Pancreas (tissue), 10 donors: ENCODE data around the gene VSIG4. TPM values are rescaled to one million over a fixed set of nuclear protein-coding genes. Genes with fewer than 3 reads are reported as not detected.

Source experiments
- ATAC-seq, 4 donors: fragments of 200-7000 bp; cut with Tn5 transposase; one replicate each; pipeline versions ENCODE4 v1.8.0 to v1.9.1; 2020; ENCODE audit warnings: mild to moderate bottlenecking in 4 of 4, moderate library complexity in 4 of 4
- DNase-seq, 6 donors: peaks; one replicate each; pipeline ENCODE4 v3.0.0-alpha.2; 2020
- FAIRE-seq: peaks from 2 replicates; lab custom pipeline; 2012; peaks lifted over from hg19 to GRCh38; lab: Jason Lieb, UNC
- H3K27ac ChIP-seq, 4 donors: fragments of 200-600 bp; sonication (generic); 1 replicate in 3 of 4; 2 replicates in 1 of 4; pipeline versions ENCODE4 v1.5.0 to v1.8.0; 2020
- H3K27me3 ChIP-seq, 4 donors: fragments of 200-600 bp; one replicate each; pipeline ENCODE4 v1.8.0; 2021
- H3K36me3 ChIP-seq, 3 donors: fragments of 200-600 bp; sonication (generic) in 1 of 3; one replicate each; pipeline versions ENCODE4 v1.5.0 to v1.8.0; 2020 to 2021
- H3K4me1 ChIP-seq, 3 donors: fragments of 200-600 bp; one replicate each; pipeline ENCODE4 v1.8.0; 2021
- H3K4me3 ChIP-seq, 4 donors: fragments of 200-600 bp; sonication (generic) in 2 of 4; one replicate each; pipeline versions ENCODE4 v1.5.0 to v1.8.0; 2020 to 2021
- H3K9me3 ChIP-seq, 4 donors: fragments of 200-600 bp; one replicate each; pipeline ENCODE4 v1.8.0; 2021
- WGBS, 2 donors: extraction: QIAGEN DNeasy Blood & Tissue Kit; methylation state at CpG; one replicate each; pipeline ENCODE4 v1.1.7; 2013; 5-methylcytosine and 5-hydroxymethylcytosine counted together
- intact Hi-C, 3 donors: fragments of 100-400 bp; cut with DNase I; formaldehyde crosslinking; loops; one replicate each; pipeline versions ENCODE4 v1.11.1 to v1.14.2; 2022
- polyA plus RNA-seq, 2 donors: library from polyadenylated mRNA; stranded (reverse); fragments of 200-250 nt; gene quantifications; one replicate each; pipeline ENCODE4 v1.2.3, GENCODE V29; 2013
- total RNA-seq, 6 donors: library from RNA; stranded (reverse); fragmentation: NEBNext Ultra II Directional in 4 of 6; extraction: Animal tissue kit (Norgen Biotek cat#: 25700) in 4 of 6; gene quantifications; one replicate each; pipeline versions ENCODE4 v1.2.1 to v1.2.4, GENCODE V29; 2021 to 2023
- TF ChIP-seq, protein P1 (sequence below), 4 donors: fragments of 200-600 bp; sonication (generic) in 3 of 4; IDR thresholded peaks; one replicate each; pipeline versions ENCODE4 v1.5.0 to v1.8.0; 2021; ENCODE audit warnings: antibody characterized with exemption in 4 of 4
- donor health status: healthy with polysubstance abuse.
- donor health status: DM: no; HTN: no; CAD: no; lungs with moderate emphysema.
- donor health status: DM: no; HTN: no; CAD: no.
- donor health status: control.
- donor health status: control.
- donor health status: Bipolar disorder and iron deficiency.
- donor health status: DM: yes; HTN: yes; CAD: no.
- donor health status: DM: no; HTN: no; CAD: no.
- donor health status: DM: no; HTN: no; CAD: no.
- donor health status: DM: yes; HTN: yes; CAD: no.

Gene VSIG4
- total and polyA plus RNA-seq, 8 donors: 1.4 to 42.6 (median 5.0) TPM

DNA sequence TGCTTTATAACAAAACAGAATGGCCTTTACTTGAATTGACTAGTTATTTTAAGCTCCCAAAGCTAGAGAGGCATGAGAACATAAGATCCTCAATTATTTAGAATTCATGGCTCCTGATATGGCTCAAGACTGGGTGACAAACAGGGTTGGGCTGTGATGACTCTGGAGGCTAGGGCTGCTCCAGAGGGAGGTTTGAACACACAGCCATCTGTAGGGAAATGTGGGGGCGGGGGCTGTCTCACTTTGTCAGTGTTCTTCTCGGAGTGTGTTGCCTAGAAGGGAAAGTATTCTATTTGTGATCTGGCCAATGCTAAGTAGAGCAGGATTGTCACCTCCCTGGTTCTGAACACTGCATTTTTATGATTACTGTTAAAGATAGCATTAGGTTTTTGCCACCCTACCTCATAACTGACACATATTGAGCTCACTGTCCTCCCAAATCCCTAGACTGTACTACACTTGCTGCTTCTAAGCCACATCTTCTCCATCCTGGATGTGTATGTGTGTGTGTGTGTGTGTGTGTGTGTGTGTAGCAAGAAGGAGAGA, 45.9 kb downstream of the VSIG4 start:
- ATAC-seq: no peak
- no peaks in the 10 kb centered on the region for H3K36me3 ChIP-seq
- TF ChIP-seq, protein P1, sequence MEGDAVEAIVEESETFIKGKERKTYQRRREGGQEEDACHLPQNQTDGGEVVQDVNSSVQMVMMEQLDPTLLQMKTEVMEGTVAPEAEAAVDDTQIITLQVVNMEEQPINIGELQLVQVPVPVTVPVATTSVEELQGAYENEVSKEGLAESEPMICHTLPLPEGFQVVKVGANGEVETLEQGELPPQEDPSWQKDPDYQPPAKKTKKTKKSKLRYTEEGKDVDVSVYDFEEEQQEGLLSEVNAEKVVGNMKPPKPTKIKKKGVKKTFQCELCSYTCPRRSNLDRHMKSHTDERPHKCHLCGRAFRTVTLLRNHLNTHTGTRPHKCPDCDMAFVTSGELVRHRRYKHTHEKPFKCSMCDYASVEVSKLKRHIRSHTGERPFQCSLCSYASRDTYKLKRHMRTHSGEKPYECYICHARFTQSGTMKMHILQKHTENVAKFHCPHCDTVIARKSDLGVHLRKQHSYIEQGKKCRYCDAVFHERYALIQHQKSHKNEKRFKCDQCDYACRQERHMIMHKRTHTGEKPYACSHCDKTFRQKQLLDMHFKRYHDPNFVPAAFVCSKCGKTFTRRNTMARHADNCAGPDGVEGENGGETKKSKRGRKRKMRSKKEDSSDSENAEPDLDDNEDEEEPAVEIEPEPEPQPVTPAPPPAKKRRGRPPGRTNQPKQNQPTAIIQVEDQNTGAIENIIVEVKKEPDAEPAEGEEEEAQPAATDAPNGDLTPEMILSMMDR (IDR thresholded peaks at IDR 0.05): no peak
- H3K27ac ChIP-seq: no peak overlapping the region
- H3K4me1 ChIP-seq: no peaks in the 10 kb centered on the region
- H3K9me3 ChIP-seq: no peaks in the 10 kb centered on the region
- DNase-seq: no peak
- no peak for FAIRE-seq
- H3K27me3 ChIP-seq: peaks cover 0 to 19% (median 8%) of the 10 kb centered on the region in 4 donors
- H3K4me3 ChIP-seq: no peak overlapping the region
- 62 to 81% methylated on average over 2 of the region's 2 CpGs for WGBS, 2 donors
- intact Hi-C loops: loop anchor here in 1 of 3 donors (10.0 kb wide), 1 partner anchor 409 kb away; no protein-coding TSS in a partner anchor

DNA sequence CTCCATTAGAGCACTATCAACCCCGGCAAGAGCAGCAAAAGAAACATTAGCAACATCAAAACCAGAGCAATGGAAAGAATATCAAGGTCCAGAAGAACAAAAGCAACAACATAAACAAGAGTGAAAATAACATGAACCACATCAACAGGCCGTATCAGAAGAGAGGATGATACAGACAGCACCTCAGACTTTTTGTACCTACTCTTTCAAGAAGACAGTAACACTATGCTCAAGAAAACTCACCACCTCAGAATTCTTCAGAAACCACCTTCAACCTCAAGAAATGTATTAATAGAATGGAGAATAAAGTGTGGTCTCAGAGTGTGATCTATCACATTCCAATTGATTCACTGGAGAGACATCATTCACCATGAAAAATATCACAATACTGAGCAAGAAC, 46.5 kb downstream of the VSIG4 start:
- no peak for ATAC-seq
- no peak for DNase-seq
- Histone ChIP-seq H3K27me3 (peaks cover 0 to 19% (median 8%) of the 10 kb centered on the region in 4 donors), H3K27ac (no peak overlapping the region), H3K36me3 (no peaks in the 10 kb centered on the region), H3K4me3 (no peak overlapping the region), H3K4me1 (no peaks in the 10 kb centered on the region), H3K9me3 (no peaks in the 10 kb centered on the region)
- TF ChIP-seq, protein P1 (IDR thresholded peaks at IDR 0.05): no peak
- FAIRE-seq: no peak
- 65 to 68% methylated on average over 2 of the region's 2 CpGs for WGBS, 2 donors
- intact Hi-C loops: loop anchor here in 1 of 3 donors (10.0 kb wide), 1 partner anchor 409 kb away; no protein-coding TSS in a partner anchor

DNA sequence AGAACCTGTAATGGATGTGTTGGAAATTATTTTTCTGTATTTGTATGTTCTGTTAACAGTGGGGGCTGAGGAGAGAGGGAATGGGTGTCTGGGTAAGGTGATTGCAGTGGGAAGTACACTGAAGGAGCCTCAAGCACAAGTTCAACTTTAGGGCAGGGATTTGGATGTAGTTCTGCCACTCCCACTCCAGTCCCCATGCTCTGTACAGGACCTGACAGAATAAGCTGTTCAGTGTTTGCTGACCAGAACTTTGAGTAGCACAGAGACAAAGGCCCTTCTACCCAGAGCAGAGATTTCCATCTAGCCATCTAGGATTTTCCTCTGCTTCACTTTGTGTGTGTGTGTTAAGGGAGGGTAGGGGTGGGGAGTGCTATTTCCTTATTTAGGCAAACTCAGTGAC, 49.2 kb downstream of the VSIG4 start:
- H3K36me3 ChIP-seq: no peaks in the 10 kb centered on the region
- H3K4me3 ChIP-seq: no peak overlapping the region
- H3K9me3 ChIP-seq: no peaks in the 10 kb centered on the region
- no peak overlapping the region for H3K27ac ChIP-seq
- ATAC-seq (no peak), FAIRE-seq (no peak), DNase-seq (no peak)
- intact Hi-C loops: loop anchor here in 1 of 3 donors (10.0 kb wide), 1 partner anchor 406 kb away; no protein-coding TSS in a partner anchor
- H3K4me1 ChIP-seq: no peaks in the 10 kb centered on the region
- TF ChIP-seq, protein P1 (IDR thresholded peaks at IDR 0.05): no peak
- peaks cover 0 to 19% (median 7%) of the 10 kb centered on the region in 4 donors for H3K27me3 ChIP-seq

- ATAC-seq (no peak), DNase-seq (no peak), FAIRE-seq (no peak)
- peaks cover 0 to 23% (median 7%) of the 10 kb centered on the region in 4 donors for H3K27me3 ChIP-seq
- 51 to 67% methylated on average over 3 of the region's 3 CpGs for WGBS, 2 donors
- intact Hi-C loops: no loop called here
- no peak overlapping the region for H3K4me3 ChIP-seq
- H3K36me3 ChIP-seq: no peaks in the 10 kb centered on the region
- no peaks in the 10 kb centered on the region for H3K9me3 ChIP-seq
- H3K4me1 ChIP-seq: no peaks in the 10 kb centered on the region
- TF ChIP-seq, protein P1 (IDR thresholded peaks at IDR 0.05): no peak
- H3K27ac ChIP-seq: no peak overlapping the region
Measured at GRCh38 chrX:65987811-65988210, 52.1 kb downstream of the VSIG4 start.

DNA sequence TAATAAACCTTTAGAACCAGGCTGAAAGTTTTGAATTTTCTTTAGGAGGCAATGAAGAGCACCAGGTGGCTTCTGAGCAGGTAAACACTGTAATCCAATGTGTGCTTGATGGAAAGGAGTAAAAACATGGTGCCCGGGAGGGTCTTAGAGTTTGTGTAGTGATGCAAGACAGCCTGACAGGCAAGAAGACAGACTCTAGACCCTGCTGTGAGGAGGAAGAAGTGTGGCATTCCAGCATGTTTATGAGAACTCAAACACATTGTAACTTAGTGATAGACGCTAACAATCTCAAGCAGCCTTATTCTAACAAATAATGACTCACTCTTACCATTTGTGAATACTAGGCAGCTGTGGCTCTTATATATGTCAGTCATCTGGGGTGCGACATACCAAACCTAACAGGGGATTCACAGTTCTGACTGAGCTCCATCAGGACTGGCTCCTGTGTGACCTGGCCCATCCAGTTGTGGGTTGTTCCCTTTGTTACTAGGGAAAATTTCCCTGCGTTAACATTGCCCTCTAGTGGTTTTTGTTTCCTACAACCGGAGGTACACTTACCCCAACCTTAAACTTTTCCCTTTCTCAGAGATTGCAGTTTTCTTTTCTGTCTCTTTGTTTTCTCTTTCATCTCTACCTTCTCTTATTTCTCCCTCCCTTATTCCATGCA, 53.8 kb downstream of the VSIG4 start:
- WGBS, 2 donors: 14 to 22% methylated on average over 5 of the region's 5 CpGs
- Histone ChIP-seq H3K27me3 (peaks cover 0 to 11% (median under 1%) of the 10 kb centered on the region in 4 donors), H3K9me3 (no peaks in the 10 kb centered on the region), H3K4me3 (no peak overlapping the region), H3K4me1 (no peaks in the 10 kb centered on the region), H3K36me3 (no peaks in the 10 kb centered on the region), H3K27ac (no peak overlapping the region)
- ATAC-seq: peak; percentile 73 to 93 (median 89)
- DNase-seq: peak in 3 of 6 donors; percentile 2 to 25 (median 15)
- TF ChIP-seq, protein P1 (IDR thresholded peaks at IDR 0.05): peak; percentile 26 to 36 (median 32)
- intact Hi-C loops: no loop called here
- peak; percentile 95 for FAIRE-seq
